ENCODE data around the gene LPP. TPM values are rescaled to one million over a fixed set of nuclear protein-coding genes. Genes with fewer than 3 reads are reported as not detected.

LPP gene
- total RNA-seq, 1 experiment from 2014 or later = 120 TPM

DNA sequence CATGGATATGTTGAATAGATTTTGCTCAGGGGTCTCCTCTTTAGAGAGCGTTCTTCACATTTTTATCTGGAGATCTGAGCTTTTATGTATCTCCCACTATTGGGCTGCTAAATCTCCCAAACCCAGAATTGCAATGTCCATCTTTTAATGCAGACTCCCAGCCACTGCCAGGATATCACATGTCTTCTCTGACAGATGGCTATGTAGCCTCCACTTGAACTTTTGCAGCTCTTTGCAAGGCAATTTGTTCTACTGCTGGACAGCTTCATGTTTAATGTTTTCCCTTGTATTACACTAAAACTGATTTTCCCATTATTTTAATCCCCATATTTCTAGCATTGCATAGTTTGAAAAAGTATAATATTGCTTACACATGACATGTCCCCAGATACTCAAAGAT lies 177.2 kb downstream of the LPP start:
- CTCF ChIA-PET = no interaction called here
- intact Hi-C loops (cut with micrococcal nuclease; ENCODE audit: unreplicated experiment) = no loop called here
- no peaks in the 10 kb centered on the region for H3K27me3 Mint-ChIP-seq (ENCODE audit: insufficient read depth, unreplicated experiment)

DNA sequence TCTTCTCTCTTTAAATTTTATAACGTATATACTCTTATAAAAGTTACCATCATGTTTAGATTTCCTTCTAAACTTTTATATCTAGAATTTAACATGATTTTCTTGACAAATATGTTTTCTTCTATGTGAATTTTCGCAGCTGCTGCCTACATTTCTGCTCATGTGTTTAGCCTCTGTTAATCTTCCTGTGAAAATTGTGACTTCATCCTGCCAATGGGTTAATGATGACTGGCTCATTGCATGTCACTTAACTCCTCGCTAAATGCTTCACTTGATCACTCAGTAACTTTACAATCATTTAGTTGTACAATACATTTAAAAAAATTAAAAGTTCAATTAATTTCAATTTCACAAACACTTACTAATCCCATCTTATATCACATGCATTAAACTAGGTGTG lies 178.1 kb downstream of the LPP start:
- Mint-ChIP-seq H3K27me3 (ENCODE audit: insufficient read depth, unreplicated experiment) (no peaks in the 10 kb centered on the region), H3K4me1 (ENCODE audit: low read depth, unreplicated experiment) (peaks cover 13% of the 10 kb centered on the region), H3K27ac (ENCODE audit: unreplicated experiment) (no peak overlapping the region), H3K9me3 (ENCODE audit: unreplicated experiment) (no peaks in the 10 kb centered on the region), H3K36me3 (ENCODE audit: insufficient read depth, unreplicated experiment) (peaks cover 17% of the 10 kb centered on the region), H3K4me3 (ENCODE audit: unreplicated experiment) (no peak overlapping the region)
- TF ChIP-seq, protein P1, sequence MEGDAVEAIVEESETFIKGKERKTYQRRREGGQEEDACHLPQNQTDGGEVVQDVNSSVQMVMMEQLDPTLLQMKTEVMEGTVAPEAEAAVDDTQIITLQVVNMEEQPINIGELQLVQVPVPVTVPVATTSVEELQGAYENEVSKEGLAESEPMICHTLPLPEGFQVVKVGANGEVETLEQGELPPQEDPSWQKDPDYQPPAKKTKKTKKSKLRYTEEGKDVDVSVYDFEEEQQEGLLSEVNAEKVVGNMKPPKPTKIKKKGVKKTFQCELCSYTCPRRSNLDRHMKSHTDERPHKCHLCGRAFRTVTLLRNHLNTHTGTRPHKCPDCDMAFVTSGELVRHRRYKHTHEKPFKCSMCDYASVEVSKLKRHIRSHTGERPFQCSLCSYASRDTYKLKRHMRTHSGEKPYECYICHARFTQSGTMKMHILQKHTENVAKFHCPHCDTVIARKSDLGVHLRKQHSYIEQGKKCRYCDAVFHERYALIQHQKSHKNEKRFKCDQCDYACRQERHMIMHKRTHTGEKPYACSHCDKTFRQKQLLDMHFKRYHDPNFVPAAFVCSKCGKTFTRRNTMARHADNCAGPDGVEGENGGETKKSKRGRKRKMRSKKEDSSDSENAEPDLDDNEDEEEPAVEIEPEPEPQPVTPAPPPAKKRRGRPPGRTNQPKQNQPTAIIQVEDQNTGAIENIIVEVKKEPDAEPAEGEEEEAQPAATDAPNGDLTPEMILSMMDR (IDR thresholded peaks at IDR 0.05; ENCODE audit: insufficient read depth in 1 of 2, low read depth in 1 of 2, low read length in 1 of 2, severe bottlenecking in 1 of 2, unreplicated experiment in 1 of 2) = no peak
- POLR2A ChIA-PET = no interaction called here
- no TSS peak for BruUV-seq (replicated peaks)
- H3K4me1 ChIP-seq = no peaks in the 10 kb centered on the region
- CTCF ChIA-PET = no interaction called here
- intact Hi-C loops (cut with micrococcal nuclease; ENCODE audit: unreplicated experiment) = no loop called here
- H3K27me3 ChIP-seq (replicated peaks; ENCODE audit: control insufficient read depth, insufficient read depth, low read length) = no peaks in the 10 kb centered on the region
- no peak for DNase-seq
- no peaks in the 10 kb centered on the region for H3K9me3 ChIP-seq
- no peak overlapping the region for H3K4me3 ChIP-seq (ENCODE audit: low read depth, low read length)
- H3K36me3 ChIP-seq (ENCODE audit: control insufficient read depth, insufficient read depth, low read length) = no peaks in the 10 kb centered on the region

More for the DNA sequence above, 177.2 kb downstream of the LPP start:
- Mint-ChIP-seq H3K9me3 (ENCODE audit: unreplicated experiment) (no peaks in the 10 kb centered on the region), H3K36me3 (ENCODE audit: insufficient read depth, unreplicated experiment) (peaks cover 22% of the 10 kb centered on the region), H3K27ac (ENCODE audit: unreplicated experiment) (no peak overlapping the region), H3K4me1 (ENCODE audit: low read depth, unreplicated experiment) (peaks cover 13% of the 10 kb centered on the region), H3K4me3 (ENCODE audit: unreplicated experiment) (no peak overlapping the region)
- Histone ChIP-seq H3K27me3 (replicated peaks; ENCODE audit: control insufficient read depth, insufficient read depth, low read length) (no peaks in the 10 kb centered on the region), H3K36me3 (ENCODE audit: control insufficient read depth, insufficient read depth, low read length) (no peaks in the 10 kb centered on the region), H3K4me3 (ENCODE audit: low read depth, low read length) (no peak overlapping the region), H3K9me3 (no peaks in the 10 kb centered on the region), H3K4me1 (no peaks in the 10 kb centered on the region)
- BruUV-seq (replicated peaks) = no TSS peak
- POLR2A ChIA-PET = no interaction called here
- DNase-seq = no peak
- TF ChIP-seq, protein P1 (IDR thresholded peaks at IDR 0.05; ENCODE audit: insufficient read depth in 1 of 2, low read depth in 1 of 2, low read length in 1 of 2, severe bottlenecking in 1 of 2, unreplicated experiment in 1 of 2) = no peak

DNA sequence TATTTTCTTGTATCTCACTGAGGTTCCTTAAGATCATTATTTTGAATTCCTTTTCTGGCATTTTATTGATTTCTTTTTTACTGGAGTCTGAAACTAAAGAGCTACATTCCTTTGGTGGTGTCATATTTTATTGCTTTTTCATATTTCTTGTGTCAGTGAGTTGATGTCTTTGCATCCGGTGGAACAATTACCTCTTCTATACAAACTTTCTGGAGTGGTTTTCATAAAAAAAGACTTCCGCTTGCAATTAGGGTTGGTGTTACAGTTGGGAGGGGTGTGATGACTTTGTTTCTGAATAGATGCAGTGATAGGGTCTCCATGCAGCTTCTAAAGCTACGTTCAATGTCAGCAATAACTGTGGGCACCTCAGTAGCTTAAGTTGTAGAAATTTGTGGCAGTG lies 181.7 kb downstream of the LPP start:
- Mint-ChIP-seq H3K9me3 (ENCODE audit: unreplicated experiment) (no peaks in the 10 kb centered on the region), H3K27me3 (ENCODE audit: insufficient read depth, unreplicated experiment) (no peaks in the 10 kb centered on the region), H3K4me3 (ENCODE audit: unreplicated experiment) (no peak overlapping the region), H3K4me1 (ENCODE audit: low read depth, unreplicated experiment) (peaks cover 7% of the 10 kb centered on the region), H3K27ac (ENCODE audit: unreplicated experiment) (no peak overlapping the region), H3K36me3 (ENCODE audit: insufficient read depth, unreplicated experiment) (peaks cover 8% of the 10 kb centered on the region)
- Histone ChIP-seq H3K4me1 (no peaks in the 10 kb centered on the region), H3K36me3 (ENCODE audit: control insufficient read depth, insufficient read depth, low read length) (no peaks in the 10 kb centered on the region), H3K9me3 (no peaks in the 10 kb centered on the region), H3K27me3 (replicated peaks; ENCODE audit: control insufficient read depth, insufficient read depth, low read length) (no peaks in the 10 kb centered on the region), H3K4me3 (ENCODE audit: low read depth, low read length) (no peak overlapping the region)
- ChIA-PET CTCF (no interaction called here), POLR2A (no interaction called here)
- no TSS peak for BruUV-seq (replicated peaks)
- no peak for DNase-seq
- intact Hi-C loops (cut with micrococcal nuclease; ENCODE audit: unreplicated experiment) = no loop called here
- TF ChIP-seq, protein P1 (IDR thresholded peaks at IDR 0.05; ENCODE audit: insufficient read depth in 1 of 2, low read depth in 1 of 2, low read length in 1 of 2, severe bottlenecking in 1 of 2, unreplicated experiment in 1 of 2) = no peak

Measured in Caco-2 (cell line).